HG02870 (cell line): Measurements from ENCODE around the gene HMX3.

ENCODE experiments used
- ATAC-seq: cut with Tn5 transposase; IDR thresholded peaks from one replicate; pipeline ENCODE4 v1.9.1; 2021; ENCODE audit warnings: mild to moderate bottlenecking, moderate library complexity; ENCODE audit not compliant: unreplicated experiment

HMX3 gene

DNA sequence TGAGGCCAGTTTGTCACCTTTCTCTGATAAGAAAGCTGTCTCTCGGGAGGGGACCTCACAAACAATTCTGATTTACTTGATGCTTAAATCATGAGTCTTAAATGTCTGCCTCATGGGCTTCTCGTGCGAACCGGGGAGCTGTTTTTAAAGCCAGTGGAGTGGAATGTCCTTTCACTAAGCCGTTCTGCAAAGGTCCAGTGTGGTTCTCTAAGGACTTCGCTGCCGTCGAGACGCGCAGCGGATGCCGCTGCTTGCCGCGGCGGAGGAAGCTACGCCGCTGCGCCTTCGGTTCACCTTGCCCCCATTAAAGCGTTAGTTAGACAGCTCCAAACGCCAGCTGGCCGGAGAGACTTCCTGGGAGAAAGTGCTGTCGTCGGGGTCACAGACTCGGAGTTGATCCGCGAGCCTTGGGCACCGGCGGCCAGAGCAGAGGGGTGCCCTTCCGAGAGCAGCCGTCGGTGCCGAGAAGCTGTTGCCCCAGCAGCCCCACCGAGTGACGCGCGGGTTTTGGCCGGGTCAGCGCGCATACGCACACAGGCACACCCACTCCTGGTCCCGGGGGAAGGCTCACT, 1.3 kb upstream of the HMX3 start:
- no peak for ATAC-seq

DNA sequence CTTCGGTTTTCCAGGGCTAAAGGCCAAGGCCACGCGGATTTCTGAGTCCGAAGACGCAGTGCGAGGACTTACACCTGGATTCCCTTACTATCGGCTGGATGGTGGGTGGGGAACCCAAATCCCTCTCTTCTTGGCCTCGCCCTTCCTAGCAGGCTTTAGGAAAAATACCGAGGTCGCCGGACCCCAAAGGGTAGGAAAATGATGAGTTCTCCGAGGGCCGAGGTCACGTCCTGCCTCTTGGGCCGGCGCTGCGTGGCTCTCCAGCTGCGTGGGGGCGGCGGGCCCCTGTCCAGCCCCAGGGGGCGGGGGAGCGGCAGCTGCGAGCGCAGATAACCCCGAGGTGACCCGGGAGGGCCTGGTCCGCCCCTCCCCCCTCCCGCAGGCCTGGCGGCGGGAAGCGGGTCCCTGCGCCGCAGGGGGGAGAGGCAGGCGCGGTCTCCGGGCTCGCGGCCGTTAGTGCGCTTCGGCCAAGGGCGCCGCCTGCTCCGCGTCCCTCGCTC, 805 bp upstream of the HMX3 start:
- ATAC-seq: no peak

- ATAC-seq: no peak
These were observed 543 bp downstream of the HMX3 start for GRCh38 chr10:123136221-123136805.

- no peak for ATAC-seq
These were observed 1.3 kb downstream of the HMX3 start for GRCh38 chr10:123136806-123137642.

DNA sequence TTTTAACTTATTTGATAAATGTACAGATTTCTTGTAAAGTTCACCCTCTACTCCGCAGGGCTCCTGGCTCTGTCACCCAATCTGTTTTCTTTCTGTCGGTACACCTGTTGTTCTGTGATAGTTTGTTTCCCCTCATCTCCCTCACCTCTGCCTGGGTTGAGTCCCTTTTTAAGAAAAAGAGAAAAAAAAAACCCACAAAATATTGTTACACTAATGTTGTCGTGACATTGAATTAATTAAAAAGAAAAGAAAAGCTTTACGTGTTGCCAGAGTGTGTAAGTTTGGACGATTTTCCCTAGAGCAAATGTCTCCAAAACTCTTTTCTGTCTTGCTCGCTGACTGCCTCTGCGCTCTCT, 3.4 kb downstream of the HMX3 start:
- ATAC-seq: no peak

DNA sequence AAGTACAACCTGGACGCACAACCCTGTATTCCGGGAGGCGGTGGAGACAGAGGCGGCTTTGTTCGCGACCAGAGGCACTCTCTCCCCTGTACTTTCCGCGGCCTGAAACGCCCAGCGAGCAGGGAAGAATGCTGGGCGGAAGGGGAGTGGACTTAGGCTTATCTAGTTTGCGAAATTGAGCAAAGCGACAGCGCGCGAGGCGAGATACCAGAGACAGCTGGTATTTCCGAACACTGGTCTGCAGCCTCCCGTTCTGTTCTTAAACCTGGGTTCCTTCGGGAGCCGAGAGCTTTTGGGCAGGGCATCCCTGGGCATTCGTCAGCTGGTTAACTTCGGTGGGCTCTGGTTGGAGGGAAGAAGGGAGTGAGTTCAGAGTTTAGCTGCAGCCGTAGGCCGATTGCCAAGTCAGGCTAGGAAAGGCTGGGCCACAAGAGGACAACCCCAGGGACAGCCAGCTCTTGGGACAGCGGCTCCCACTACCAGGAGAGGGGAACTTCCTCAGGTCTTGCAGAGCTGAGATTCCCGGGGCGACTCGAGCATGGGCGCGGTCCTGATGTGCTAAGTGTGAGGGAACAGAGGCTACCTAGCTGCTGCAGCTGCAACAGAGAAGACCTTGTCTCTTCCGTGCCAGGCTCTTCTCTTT, 3.9 kb downstream of the HMX3 start:
- ATAC-seq: no peak

GRCh38 chr10:123140164-123140982, 4.6 kb downstream of the HMX3 start:
- ATAC-seq: no peak

DNA sequence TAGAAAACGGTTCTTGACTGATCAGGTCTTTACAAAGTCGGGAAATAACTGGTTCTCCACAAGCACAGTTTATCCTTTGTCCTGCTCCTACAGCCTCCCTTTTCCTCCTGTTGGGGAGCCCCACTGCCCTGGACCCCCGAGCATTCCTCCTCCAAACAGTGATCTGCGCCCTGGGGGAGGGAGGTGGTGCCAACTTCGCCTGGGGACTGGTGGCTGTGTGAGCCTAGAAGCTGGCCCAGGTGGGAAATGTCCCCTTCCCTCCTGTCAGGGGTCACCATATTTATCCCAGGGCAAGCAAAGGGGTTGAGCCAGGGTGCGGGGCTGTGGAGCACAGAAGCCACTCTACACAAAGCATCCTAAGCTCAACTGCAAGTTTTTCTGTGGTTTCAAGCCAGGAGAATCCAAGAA, 5.2 kb downstream of the HMX3 start:
- ATAC-seq: no peak

GRCh38 chr10:123141791-123142700, 6.3 kb downstream of the HMX3 start:
- ATAC-seq: no peak

DNA sequence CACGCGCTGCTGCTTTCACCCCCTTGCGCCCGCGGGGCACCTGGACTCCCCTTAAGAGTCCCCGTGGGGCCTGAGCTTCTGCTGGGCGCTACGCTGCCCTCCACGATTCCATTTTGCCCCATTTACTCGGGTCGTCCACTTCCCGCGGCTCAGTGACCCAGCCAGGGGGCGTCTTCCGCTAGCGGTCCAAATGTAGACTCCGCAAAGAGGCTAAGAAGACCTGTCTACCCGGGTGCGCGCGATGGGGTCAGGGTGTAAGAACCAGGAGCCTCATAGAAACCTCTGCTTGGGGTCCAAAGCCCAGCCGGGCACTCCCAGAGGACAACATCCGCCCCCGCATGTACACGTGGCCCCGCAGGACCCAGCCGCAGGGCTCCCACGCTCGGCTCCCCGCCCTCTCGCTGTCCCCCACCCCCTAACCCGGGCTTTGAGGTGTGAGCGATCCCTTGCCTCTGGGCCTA, 7.0 kb downstream of the HMX3 start:
- no peak for ATAC-seq

DNA sequence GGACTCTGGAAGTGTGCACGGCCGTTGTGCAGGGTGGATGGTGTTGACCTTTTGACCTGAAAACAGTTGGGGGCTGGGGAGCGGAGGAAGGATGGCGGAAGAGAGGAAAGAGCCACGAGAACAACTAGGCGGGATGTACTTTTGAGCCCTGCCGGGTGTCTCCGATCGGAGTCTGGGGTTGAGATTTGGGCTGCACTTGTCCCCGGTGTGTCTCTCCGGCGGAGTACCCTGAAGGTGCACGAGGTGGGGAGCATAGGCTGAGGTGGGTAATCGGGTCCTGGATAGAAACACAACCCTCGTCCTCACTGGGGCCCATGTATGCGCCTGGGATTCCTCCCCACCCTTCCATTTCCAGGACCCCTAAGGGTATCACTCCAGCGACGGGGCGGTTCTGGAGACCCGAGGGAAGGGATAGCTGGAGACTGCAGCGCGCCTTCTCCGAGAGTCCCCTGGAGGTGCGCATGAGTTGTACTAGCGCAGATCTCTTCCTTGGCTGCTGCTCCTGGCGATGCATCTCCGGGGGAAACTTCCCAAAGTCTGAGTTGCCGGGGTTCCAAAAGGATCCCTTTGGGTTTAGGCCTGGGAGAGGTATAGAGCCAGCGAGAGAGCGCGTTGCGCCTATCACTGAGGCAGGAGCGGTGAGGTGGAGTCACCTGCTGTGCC, 7.5 kb downstream of the HMX3 start:
- no peak for ATAC-seq

DNA sequence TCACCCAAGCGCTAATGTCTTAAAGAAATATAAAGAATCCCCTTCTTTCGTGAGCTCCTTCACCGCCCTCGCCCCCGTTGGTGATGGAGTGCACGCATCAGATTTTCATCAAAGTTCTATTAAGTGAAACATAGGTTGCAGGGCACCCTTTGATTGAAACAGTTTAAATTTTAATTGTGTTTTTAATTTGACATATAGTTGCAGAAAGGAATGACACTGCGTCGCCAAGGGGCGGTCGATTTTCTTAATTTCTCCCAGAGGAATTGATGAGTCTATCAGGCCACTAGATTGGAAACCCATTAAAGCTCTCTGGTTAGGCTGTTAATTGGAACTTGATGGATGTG, 8.0 kb downstream of the HMX3 start:
- no peak for ATAC-seq

GRCh38 chr10:123144697-123145541, 9.1 kb downstream of the HMX3 start:
- ATAC-seq: no peak

GRCh38 chr10:123145542-123146012, 9.8 kb downstream of the HMX3 start:
- no peak for ATAC-seq

GRCh38 chr10:123146013-123146893, 10.5 kb downstream of the HMX3 start:
- no peak for ATAC-seq

GRCh38 chr10:123146894-123147634, 11.3 kb downstream of the HMX3 start:
- no peak for ATAC-seq
